ENCODE measurements around the gene XRCC3. TPM values are rescaled to one million over a fixed set of nuclear protein-coding genes. Genes with fewer than 3 reads are reported as not detected.
"Not testable (repeated sequence)": the region's sequence is repeated elsewhere in the genome, so short reads cannot be mapped to it uniquely, and the experiment has no call there.

The XRCC3 gene
- total RNA-seq, 1 experiment from 2014 or later = 61.3 TPM

DNA sequence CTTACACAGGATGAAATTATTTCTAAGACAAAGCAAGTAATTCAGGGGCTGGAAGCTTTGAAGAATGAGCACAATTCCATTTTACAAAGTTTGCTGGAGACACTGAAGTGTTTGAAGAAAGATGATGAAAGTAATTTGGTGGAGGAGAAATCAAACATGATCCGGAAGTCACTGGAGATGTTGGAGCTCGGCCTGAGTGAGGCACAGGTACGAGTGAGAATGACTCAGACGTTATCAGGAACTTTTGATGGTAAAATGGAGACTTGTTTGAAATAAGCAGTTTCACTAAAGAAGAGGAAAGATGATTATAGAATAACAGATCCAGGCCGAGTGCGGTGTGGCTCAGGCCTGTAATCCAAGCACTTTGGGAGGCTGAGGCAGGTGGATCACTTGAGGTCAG lies 60.6 kb downstream of the XRCC3 start:
- Histone ChIP-seq H3K27me3 (ENCODE audit: low read length) (no peaks in the 10 kb centered on the region), H3K4me1 (ENCODE audit: insufficient read depth, low read length) (no peaks in the 10 kb centered on the region), H4K20me1 (ENCODE audit: low read length) (peaks cover 38% of the 10 kb centered on the region), H3K4me2 (ENCODE audit: low read length) (no peak overlapping the region), H3F3A (ENCODE audit: low read length, unreplicated experiment) (no peaks in the 10 kb centered on the region), H2AFZ (ENCODE audit: low read length) (no peak overlapping the region), H3K4me3 (ENCODE audit: low read length) (no peak overlapping the region), H3K9me2 (replicated peaks; ENCODE audit: low read length) (no peaks in the 10 kb centered on the region), H3K9ac (ENCODE audit: low read length) (no peak overlapping the region), H3K79me2 (ENCODE audit: low read length) (peaks cover 73% of the 10 kb centered on the region), H3K9me3 (ENCODE audit: low read length) (no peaks in the 10 kb centered on the region), H3K36me3 (ENCODE audit: low read depth, low read length) (peaks cover 52% of the 10 kb centered on the region), H3K27ac (ENCODE audit: low read length) (no peak overlapping the region)
- ChIA-PET POLR2A (ENCODE audit: unreplicated experiment) (interaction anchor here (0.6 kb wide), 1 partner anchor 26 kb away, joined by 3 read pairs; no protein-coding TSS in a partner anchor), CTCF (interaction anchor here (0.6 kb wide), 1 partner anchor 16 kb away, joined by 3 read pairs; no protein-coding TSS in a partner anchor)
- BruUV-seq (replicated peaks) = no TSS peak
- intact Hi-C loops (cut with micrococcal nuclease) = no loop called here
- ATAC-seq (no peak), DNase-seq (no peak)
- TF ChIP-seq EZH2phosphoT487 (IDR thresholded peaks at IDR 0.05; ENCODE audit: borderline replicate concordance, low read length) = no peak
- TF ChIP-seq, protein P1, sequence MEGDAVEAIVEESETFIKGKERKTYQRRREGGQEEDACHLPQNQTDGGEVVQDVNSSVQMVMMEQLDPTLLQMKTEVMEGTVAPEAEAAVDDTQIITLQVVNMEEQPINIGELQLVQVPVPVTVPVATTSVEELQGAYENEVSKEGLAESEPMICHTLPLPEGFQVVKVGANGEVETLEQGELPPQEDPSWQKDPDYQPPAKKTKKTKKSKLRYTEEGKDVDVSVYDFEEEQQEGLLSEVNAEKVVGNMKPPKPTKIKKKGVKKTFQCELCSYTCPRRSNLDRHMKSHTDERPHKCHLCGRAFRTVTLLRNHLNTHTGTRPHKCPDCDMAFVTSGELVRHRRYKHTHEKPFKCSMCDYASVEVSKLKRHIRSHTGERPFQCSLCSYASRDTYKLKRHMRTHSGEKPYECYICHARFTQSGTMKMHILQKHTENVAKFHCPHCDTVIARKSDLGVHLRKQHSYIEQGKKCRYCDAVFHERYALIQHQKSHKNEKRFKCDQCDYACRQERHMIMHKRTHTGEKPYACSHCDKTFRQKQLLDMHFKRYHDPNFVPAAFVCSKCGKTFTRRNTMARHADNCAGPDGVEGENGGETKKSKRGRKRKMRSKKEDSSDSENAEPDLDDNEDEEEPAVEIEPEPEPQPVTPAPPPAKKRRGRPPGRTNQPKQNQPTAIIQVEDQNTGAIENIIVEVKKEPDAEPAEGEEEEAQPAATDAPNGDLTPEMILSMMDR (conservative IDR thresholded peaks at IDR 0.05; ENCODE audit: low read depth, low read length) = no peak
- TF ChIP-seq EZH2 (IDR thresholded peaks at IDR 0.05; ENCODE audit: low read length, unreplicated experiment) = no peak

DNA sequence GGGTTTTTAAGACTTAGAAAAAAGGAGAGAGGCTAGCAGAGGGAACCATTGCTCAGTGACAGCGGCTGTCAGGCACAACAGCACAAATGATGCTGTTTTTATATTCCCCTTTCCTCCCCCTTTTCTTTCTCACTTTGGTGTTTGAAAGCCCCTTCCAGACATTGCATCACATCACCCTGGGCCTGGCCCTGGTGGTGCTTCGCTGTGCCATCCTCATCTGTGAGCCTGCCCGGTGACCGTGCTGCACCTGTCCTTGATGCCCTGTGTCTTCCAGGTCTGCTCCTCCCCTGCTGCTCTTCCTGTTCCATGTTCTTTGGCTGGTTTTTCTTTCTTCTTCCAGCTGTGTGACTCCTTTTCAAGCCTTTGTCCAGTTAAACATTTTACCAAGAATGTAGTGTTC lies 61.4 kb downstream of the XRCC3 start:
- Histone ChIP-seq H4K20me1 (ENCODE audit: low read length) (peaks cover 46% of the 10 kb centered on the region), H3K36me3 (ENCODE audit: low read depth, low read length) (peaks cover 48% of the 10 kb centered on the region), H3K9ac (ENCODE audit: low read length) (no peak overlapping the region), H3F3A (ENCODE audit: low read length, unreplicated experiment) (no peaks in the 10 kb centered on the region), H2AFZ (ENCODE audit: low read length) (no peak overlapping the region), H3K4me1 (ENCODE audit: insufficient read depth, low read length) (no peaks in the 10 kb centered on the region), H3K27ac (ENCODE audit: low read length) (no peak overlapping the region), H3K9me2 (replicated peaks; ENCODE audit: low read length) (no peaks in the 10 kb centered on the region), H3K4me3 (ENCODE audit: low read length) (no peak overlapping the region), H3K27me3 (ENCODE audit: low read length) (no peaks in the 10 kb centered on the region), H3K79me2 (ENCODE audit: low read length) (peaks cover 77% of the 10 kb centered on the region), H3K4me2 (ENCODE audit: low read length) (no peak overlapping the region), H3K9me3 (ENCODE audit: low read length) (no peaks in the 10 kb centered on the region)
- ChIA-PET CTCF (no interaction called here), POLR2A (ENCODE audit: unreplicated experiment) (no interaction called here)
- ATAC-seq (no peak), DNase-seq (no peak)
- intact Hi-C loops (cut with micrococcal nuclease) = no loop called here
- TF ChIP-seq EZH2phosphoT487 (IDR thresholded peaks at IDR 0.05; ENCODE audit: borderline replicate concordance, low read length) = no peak
- no peak for TF ChIP-seq EZH2 (IDR thresholded peaks at IDR 0.05; ENCODE audit: low read length, unreplicated experiment)
- TF ChIP-seq, protein P1 (conservative IDR thresholded peaks at IDR 0.05; ENCODE audit: low read depth, low read length) = no peak
- no TSS peak for BruUV-seq (replicated peaks)

DNA sequence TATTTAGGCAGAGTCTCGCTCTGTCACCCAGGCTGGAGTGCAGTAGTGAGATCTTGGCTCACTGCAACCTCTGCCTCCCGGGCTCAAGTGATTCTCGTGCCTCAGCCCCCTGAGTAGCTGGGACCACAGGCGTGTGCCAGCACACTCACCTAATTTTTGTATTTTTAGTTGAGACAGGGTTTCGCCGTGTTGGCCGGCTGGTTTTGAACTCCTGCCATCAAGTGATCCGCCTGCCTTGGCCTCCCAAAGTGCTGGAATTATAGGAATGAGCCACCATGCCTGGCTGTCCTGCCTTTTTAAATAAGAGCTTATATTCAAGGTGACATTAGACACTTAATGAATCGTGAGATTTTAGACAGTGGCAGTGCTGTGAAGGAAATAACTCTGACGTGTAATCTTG lies 61.9 kb downstream of the XRCC3 start:
- BruUV-seq (replicated peaks); H3K9me3 ChIP-seq (ENCODE audit: low read length); H2AFZ ChIP-seq (ENCODE audit: low read length); DNase-seq; H3K27me3 ChIP-seq (ENCODE audit: low read length); H3K4me2 ChIP-seq (ENCODE audit: low read length); H3K4me1 ChIP-seq (ENCODE audit: insufficient read depth, low read length); H3K9me2 ChIP-seq (replicated peaks; ENCODE audit: low read length); H3K27ac ChIP-seq (ENCODE audit: low read length); H3K9ac ChIP-seq (ENCODE audit: low read length); CTCF ChIA-PET; H3F3A ChIP-seq (ENCODE audit: low read length, unreplicated experiment); ATAC-seq; intact Hi-C loops (cut with micrococcal nuclease); H3K4me3 ChIP-seq (ENCODE audit: low read length); POLR2A ChIA-PET (ENCODE audit: unreplicated experiment): not testable (repeated sequence)
- Histone ChIP-seq H3K79me2 (ENCODE audit: low read length) (peaks cover 82% of the 10 kb centered on the region), H4K20me1 (ENCODE audit: low read length) (peaks cover 48% of the 10 kb centered on the region), H3K36me3 (ENCODE audit: low read depth, low read length) (peaks cover 48% of the 10 kb centered on the region)
